AG09309 (cell line): ENCODE data around the gene ATRN.

Experiments
- DNase-seq: peaks from one replicate; pipeline ENCODE4 v3.0.0-alpha.2; 2010; ENCODE audit warnings: low read depth
- H3K4me3 ChIP-seq: 2 replicates; pipeline ENCODE4 v1.5.1; 2011; ENCODE audit warnings: mild to moderate bottlenecking, low read depth, low read length, moderate library complexity; ENCODE audit not compliant: control insufficient read depth
- TF ChIP-seq, protein P1 (sequence below): IDR thresholded peaks from 2 replicates; pipeline ENCODE4 v1.5.1; 2011; ENCODE audit warnings: mild to moderate bottlenecking, low read depth, low read length, inconsistent platforms; ENCODE audit not compliant: insufficient read depth, control insufficient read depth; ENCODE audit errors: missing control alignments

ATRN gene

DNA sequence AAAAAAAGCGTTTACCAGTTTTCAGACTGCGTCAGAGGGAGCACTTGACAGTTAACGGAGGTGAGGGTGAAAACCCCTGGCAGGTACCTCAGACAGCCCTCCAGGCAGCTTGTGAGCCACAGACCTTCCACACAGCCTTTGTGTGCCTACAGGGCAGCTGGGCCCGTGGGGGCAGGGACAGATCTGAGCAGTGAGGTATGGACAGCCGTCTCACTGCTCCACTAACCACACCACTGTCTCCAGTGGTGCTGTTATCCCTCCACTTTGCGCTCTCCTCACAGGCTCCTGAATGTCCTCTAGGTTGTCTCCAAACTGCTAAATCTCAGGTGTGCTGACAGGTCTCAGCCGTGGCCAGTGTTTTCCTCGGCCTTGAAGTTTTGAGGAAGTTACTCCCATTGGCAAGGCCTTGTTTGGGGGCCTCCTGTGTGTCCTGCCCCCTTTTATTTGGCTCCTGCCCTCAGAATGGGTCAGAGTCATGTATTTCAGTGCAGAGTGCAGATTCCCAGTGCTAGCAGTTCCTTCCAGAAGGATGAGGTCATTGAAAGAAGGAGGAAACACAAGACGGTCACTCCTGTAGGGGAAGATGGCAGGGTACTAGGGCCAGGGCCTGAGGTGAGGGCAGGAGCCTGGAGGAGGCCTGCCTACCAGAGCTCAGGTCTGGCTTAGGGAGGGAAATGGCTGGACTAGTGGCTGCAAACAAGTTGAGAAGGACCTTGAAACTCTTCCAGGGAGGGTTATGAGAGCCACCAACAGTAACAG lies 180.6 kb downstream of the ATRN start:
- no peak overlapping the region for H3K4me3 ChIP-seq
- TF ChIP-seq, protein P1, sequence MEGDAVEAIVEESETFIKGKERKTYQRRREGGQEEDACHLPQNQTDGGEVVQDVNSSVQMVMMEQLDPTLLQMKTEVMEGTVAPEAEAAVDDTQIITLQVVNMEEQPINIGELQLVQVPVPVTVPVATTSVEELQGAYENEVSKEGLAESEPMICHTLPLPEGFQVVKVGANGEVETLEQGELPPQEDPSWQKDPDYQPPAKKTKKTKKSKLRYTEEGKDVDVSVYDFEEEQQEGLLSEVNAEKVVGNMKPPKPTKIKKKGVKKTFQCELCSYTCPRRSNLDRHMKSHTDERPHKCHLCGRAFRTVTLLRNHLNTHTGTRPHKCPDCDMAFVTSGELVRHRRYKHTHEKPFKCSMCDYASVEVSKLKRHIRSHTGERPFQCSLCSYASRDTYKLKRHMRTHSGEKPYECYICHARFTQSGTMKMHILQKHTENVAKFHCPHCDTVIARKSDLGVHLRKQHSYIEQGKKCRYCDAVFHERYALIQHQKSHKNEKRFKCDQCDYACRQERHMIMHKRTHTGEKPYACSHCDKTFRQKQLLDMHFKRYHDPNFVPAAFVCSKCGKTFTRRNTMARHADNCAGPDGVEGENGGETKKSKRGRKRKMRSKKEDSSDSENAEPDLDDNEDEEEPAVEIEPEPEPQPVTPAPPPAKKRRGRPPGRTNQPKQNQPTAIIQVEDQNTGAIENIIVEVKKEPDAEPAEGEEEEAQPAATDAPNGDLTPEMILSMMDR, result no peak
- DNase-seq, result no peak

- TF ChIP-seq, protein P1, result no peak
- no peak for DNase-seq
- no peak overlapping the region for H3K4me3 ChIP-seq
Observed at GRCh38 chr20:3652221-3652620, 181.4 kb downstream of the ATRN start.

- TF ChIP-seq, protein P1, result no peak
- DNase-seq, result no peak
- H3K4me3 ChIP-seq, result no peak overlapping the region
Observed at GRCh38 chr20:3652676-3653596, 182.1 kb downstream of the ATRN start.

DNA sequence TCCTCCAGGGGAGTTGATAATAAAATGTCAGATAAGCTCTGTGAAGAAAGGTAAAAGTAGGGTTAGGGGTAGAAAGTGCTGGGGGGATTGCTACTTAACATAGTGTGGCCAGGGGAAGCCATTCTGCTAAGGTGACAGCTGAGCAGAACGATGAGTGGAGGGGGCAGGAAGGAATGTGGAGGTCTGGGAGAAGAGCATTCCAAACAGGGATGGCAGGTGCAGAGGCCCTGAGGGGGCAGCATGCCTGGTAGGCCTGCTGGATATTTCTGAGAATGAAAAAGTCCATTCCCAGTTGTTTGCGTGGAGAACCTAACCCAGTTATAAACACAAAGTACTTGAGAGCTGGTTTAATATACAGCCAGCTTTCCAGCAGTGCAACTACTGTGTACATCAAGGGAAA lies 183.1 kb downstream of the ATRN start:
- no peak for DNase-seq

GRCh38 chr20:3654326-3655130 lies 183.7 kb downstream of the ATRN start:
- H3K4me3 ChIP-seq, result no peak overlapping the region
- TF ChIP-seq, protein P1, result no peak
- DNase-seq, result no peak

More for the DNA sequence above, 183.1 kb downstream of the ATRN start:
- TF ChIP-seq, protein P1, result no peak
- no peak overlapping the region for H3K4me3 ChIP-seq

DNA sequence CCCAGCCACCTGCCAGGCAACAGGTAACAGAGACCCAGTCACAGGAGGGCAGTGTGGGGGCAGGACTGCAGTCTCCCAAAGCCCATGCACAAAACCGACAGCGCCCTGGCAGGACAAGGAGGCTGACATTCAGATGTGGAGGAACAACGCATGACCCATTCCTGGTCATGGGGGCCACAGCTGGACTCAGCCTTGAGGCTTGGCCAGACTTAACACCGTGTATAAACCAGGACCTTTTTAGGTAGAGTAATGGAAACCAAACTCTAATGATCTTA lies 184.2 kb downstream of the ATRN start:
- TF ChIP-seq, protein P1, result no peak
- DNase-seq, result no peak
- no peak overlapping the region for H3K4me3 ChIP-seq
